Measurements from ENCODE around the gene SNTG2.

SNTG2 gene

GRCh38 chr2:1207962-1208510 lies 257.4 kb downstream of the SNTG2 start:
- Histone ChIP-seq H3K36me3 (ENCODE audit: control insufficient read depth, low read length) (no peaks in the 10 kb centered on the region), H3K4me1 (ENCODE audit: control insufficient read depth, low read length) (no peaks in the 10 kb centered on the region), H3F3A (ENCODE audit: control insufficient read depth, insufficient read depth) (no peaks in the 10 kb centered on the region), H3K27me3 (ENCODE audit: control insufficient read depth, low read length) (no peaks in the 10 kb centered on the region), H3K9me2 (replicated peaks; ENCODE audit: control insufficient read depth, low read length) (no peaks in the 10 kb centered on the region), H3K4me2 (ENCODE audit: low read length) (no peak overlapping the region), H3K27ac (ENCODE audit: low read depth, low read length) (no peak overlapping the region), H4K20me1 (ENCODE audit: control insufficient read depth, insufficient read depth, low read depth, low read length) (no peaks in the 10 kb centered on the region), H3K4me3 (ENCODE audit: low read length) (no peak overlapping the region), H3K79me2 (ENCODE audit: control insufficient read depth, low read length) (no peaks in the 10 kb centered on the region), H3K9me3 (ENCODE audit: control insufficient read depth, insufficient read depth, low read length) (no peaks in the 10 kb centered on the region)
- TF ChIP-seq EZH2phosphoT487 (IDR thresholded peaks at IDR 0.05; ENCODE audit: borderline replicate concordance, low read length) (no peak), CTCF (IDR thresholded peaks at IDR 0.05; ENCODE audit: low read depth, low read length, poor library complexity, severe bottlenecking) (no peak)

GRCh38 chr2:1208522-1208921 lies 257.9 kb downstream of the SNTG2 start:
- H3K4me2 ChIP-seq (ENCODE audit: low read length), result no peak overlapping the region
- no peaks in the 10 kb centered on the region for H3K9me3 ChIP-seq (ENCODE audit: control insufficient read depth, insufficient read depth, low read length)
- no peak overlapping the region for H3K27ac ChIP-seq (ENCODE audit: low read depth, low read length)
- no peaks in the 10 kb centered on the region for H4K20me1 ChIP-seq (ENCODE audit: control insufficient read depth, insufficient read depth, low read depth, low read length)
- H3K4me3 ChIP-seq (ENCODE audit: low read length), result no peak overlapping the region
- no peaks in the 10 kb centered on the region for H3K9me2 ChIP-seq (replicated peaks; ENCODE audit: control insufficient read depth, low read length)
- no peaks in the 10 kb centered on the region for H3K79me2 ChIP-seq (ENCODE audit: control insufficient read depth, low read length)
- H3K36me3 ChIP-seq (ENCODE audit: control insufficient read depth, low read length), result no peaks in the 10 kb centered on the region
- no peaks in the 10 kb centered on the region for H3K27me3 ChIP-seq (ENCODE audit: control insufficient read depth, low read length)
- TF ChIP-seq EZH2phosphoT487 (IDR thresholded peaks at IDR 0.05; ENCODE audit: borderline replicate concordance, low read length), result no peak
- no peak for TF ChIP-seq CTCF (IDR thresholded peaks at IDR 0.05; ENCODE audit: low read depth, low read length, poor library complexity, severe bottlenecking)
- no peaks in the 10 kb centered on the region for H3F3A ChIP-seq (ENCODE audit: control insufficient read depth, insufficient read depth)
- H3K4me1 ChIP-seq (ENCODE audit: control insufficient read depth, low read length), result no peaks in the 10 kb centered on the region

GRCh38 chr2:1209246-1209645 lies 258.6 kb downstream of the SNTG2 start:
- no peak overlapping the region for H3K4me3 ChIP-seq (ENCODE audit: low read length)
- H3K4me2 ChIP-seq (ENCODE audit: low read length), result no peak overlapping the region
- H3K79me2 ChIP-seq (ENCODE audit: control insufficient read depth, low read length), result no peaks in the 10 kb centered on the region
- H3K27me3 ChIP-seq (ENCODE audit: control insufficient read depth, low read length), result no peaks in the 10 kb centered on the region
- H3K36me3 ChIP-seq (ENCODE audit: control insufficient read depth, low read length), result no peaks in the 10 kb centered on the region
- TF ChIP-seq CTCF (IDR thresholded peaks at IDR 0.05; ENCODE audit: low read depth, low read length, poor library complexity, severe bottlenecking) (no peak), EZH2phosphoT487 (IDR thresholded peaks at IDR 0.05; ENCODE audit: borderline replicate concordance, low read length) (no peak)
- no peaks in the 10 kb centered on the region for H3F3A ChIP-seq (ENCODE audit: control insufficient read depth, insufficient read depth)
- H3K4me1 ChIP-seq (ENCODE audit: control insufficient read depth, low read length), result no peaks in the 10 kb centered on the region
- no peaks in the 10 kb centered on the region for H3K9me3 ChIP-seq (ENCODE audit: control insufficient read depth, insufficient read depth, low read length)
- no peaks in the 10 kb centered on the region for H4K20me1 ChIP-seq (ENCODE audit: control insufficient read depth, insufficient read depth, low read depth, low read length)
- no peaks in the 10 kb centered on the region for H3K9me2 ChIP-seq (replicated peaks; ENCODE audit: control insufficient read depth, low read length)
- H3K27ac ChIP-seq (ENCODE audit: low read depth, low read length), result no peak overlapping the region

Measured in DOHH2 (cell line).